GM10847 (cell line): ENCODE measurements around the gene LTBP3.

ENCODE experiments used
- POLR2A ChIP-seq: IDR thresholded peaks from 2 replicates; pipeline ENCODE4 v1.6.1; 2011; ENCODE audit not compliant: insufficient read length; ENCODE audit errors: extremely low read depth

Gene LTBP3

GRCh38 chr11:65524741-65525545 is 33.2 kb downstream of the LTBP3 start, which contains the start of gene SCYL1:
Gene SCYL1 (plus strand): TSS chr11:65525083. CDS start chr11:65525154, 71 bp downstream.
- TF ChIP-seq POLR2A, result peak; percentile 25

GRCh38 chr11:65524014-65524740 is 34.0 kb downstream of the LTBP3 start:
- TF ChIP-seq POLR2A, result no peak

GRCh38 chr11:65516135-65516968 is 41.8 kb downstream of the LTBP3 start:
- TF ChIP-seq POLR2A, result no peak

GRCh38 chr11:65506772-65507505 is 51.2 kb downstream of the LTBP3 start:
- peak; percentile 87 for TF ChIP-seq POLR2A

- no peak for TF ChIP-seq POLR2A
These were observed 51.8 kb downstream of the LTBP3 start for GRCh38 chr11:65506290-65506771.

- TF ChIP-seq POLR2A, result peak; percentile 55
These were observed 52.5 kb downstream of the LTBP3 start for GRCh38 chr11:65505466-65506289.

- TF ChIP-seq POLR2A, result peak; percentile 21
These were observed 53.3 kb downstream of the LTBP3 start for GRCh38 chr11:65504674-65505465.

GRCh38 chr11:65503949-65504673 is 54.0 kb downstream of the LTBP3 start:
- peak; percentile 39 for TF ChIP-seq POLR2A

- TF ChIP-seq POLR2A, result no peak
These were observed 54.7 kb downstream of the LTBP3 start for GRCh38 chr11:65503368-65503948.

GRCh38 chr11:65502555-65503367 is 55.4 kb downstream of the LTBP3 start:
- peak; percentile 37 for TF ChIP-seq POLR2A

- peak; percentile 15 for TF ChIP-seq POLR2A
These were observed 55.9 kb downstream of the LTBP3 start for GRCh38 chr11:65502274-65502554.
